K562 (cell line): ENCODE data around the gene NACC1. TPM values are rescaled to one million over a fixed set of nuclear protein-coding genes. Genes with fewer than 3 reads are reported as not detected.
A peak's percentile ranks its signal among the peaks of the same experiment; 100 is the strongest.

Experiments
- ARID4B ChIP-seq: sonication (generic); formaldehyde crosslinking; IDR thresholded peaks from 2 replicates; pipeline ENCODE4 v1.8.0; 2022; ENCODE audit warnings: mild to moderate bottlenecking, missing genetic modification reagents
- ILK ChIP-seq: fragments of 450-650 bp; IDR thresholded peaks from 2 replicates; pipeline ENCODE4 v1.6.1; 2016; ENCODE audit warnings: missing genetic modification characterization, low read depth, mild to moderate bottlenecking, missing compliant biosample characterization, moderate library complexity, borderline replicate concordance
- LARP7 ChIP-seq: fragments of 450-650 bp; IDR thresholded peaks from 2 replicates; pipeline ENCODE4 v1.6.1; 2016
- MYC ChIP-seq, 2 experiments: fragments of 250-450 bp in 1 of 2; sonication (Bioruptor Pico) in 1 of 2; IDR thresholded peaks; 2 replicates each; pipeline versions ENCODE4 v1.5.1 to v1.6.1; 2012 to 2021; ENCODE audit warnings: low read depth in 2 of 2, borderline replicate concordance in 1 of 2, improper control_type of control experiment in 1 of 2, low read length in 1 of 2, mild to moderate bottlenecking in 1 of 2, moderate library complexity in 1 of 2
- PHF8 ChIP-seq: fragments of 200-600 bp; sonication (generic); IDR thresholded peaks from 2 replicates; pipeline ENCODE4 v1.6.1; 2012; ENCODE audit warnings: mixed run types, mild to moderate bottlenecking, inconsistent platforms, low read length, moderate library complexity, borderline replicate concordance
- PRMT5 ChIP-seq: sonication (generic); formaldehyde crosslinking; IDR thresholded peaks from 2 replicates; pipeline ENCODE4 v1.5.0; 2020; ENCODE audit warnings: missing genetic modification reagents
- RBM14 ChIP-seq: fragments of 200-400 bp; formaldehyde crosslinking; IDR thresholded peaks from 2 replicates; pipeline ENCODE4 v1.6.1; 2018; ENCODE audit warnings: low read depth, mild to moderate bottlenecking, low read length, moderate library complexity, borderline replicate concordance; ENCODE audit not compliant: insufficient read depth
- RBM17 ChIP-seq: fragments of 200-400 bp; formaldehyde crosslinking; IDR thresholded peaks from 2 replicates; pipeline ENCODE4 v1.6.1; 2017; ENCODE audit warnings: low read depth, mild to moderate bottlenecking, low read length, borderline replicate concordance
- RHOXF2B ChIP-seq: fragments of 250-450 bp; sonication (Bioruptor Pico); conservative IDR thresholded peaks from 2 replicates; pipeline ENCODE4 v1.5.1; 2021
- SUPT5H ChIP-seq: fragments of 450-650 bp; IDR thresholded peaks from 2 replicates; pipeline ENCODE4 v1.6.1; 2016
- ZBTB7A ChIP-seq: IDR thresholded peaks from 2 replicates; pipeline ENCODE4 v1.6.1; 2011; ENCODE audit warnings: low read depth, mild to moderate bottlenecking, low read length, moderate library complexity, borderline replicate concordance; ENCODE audit not compliant: control insufficient read depth
- ZNF12 ChIP-seq: sonication (generic); formaldehyde crosslinking; IDR thresholded peaks from 2 replicates; pipeline ENCODE4 v1.4.0; 2020; ENCODE audit warnings: mild to moderate bottlenecking, missing genetic modification reagents
- ZNF347 ChIP-seq: fragments of 450-650 bp; formaldehyde crosslinking; IDR thresholded peaks from 2 replicates; pipeline ENCODE4 v1.4.0; 2020; ENCODE audit warnings: low read depth, mild to moderate bottlenecking, moderate library complexity
- ZNF740 ChIP-seq, 3 experiments: fragments of 200-800 bp in 1 of 3; sonication (Bioruptor generic) in 1 of 3; sonication (generic) in 1 of 3; formaldehyde crosslinking in 1 of 3; IDR thresholded peaks; 2 replicates each; pipeline versions ENCODE4 v1.6.1 to v1.8.0; 2016 to 2022; ENCODE audit warnings: mild to moderate bottlenecking in 2 of 3, missing compliant biosample characterization in 2 of 3, missing genetic modification characterization in 2 of 3, missing genetic modification reagents in 1 of 3
- ZNF79 ChIP-seq: fragments of 250-450 bp; sonication (Bioruptor Pico); IDR thresholded peaks from 2 replicates; pipeline ENCODE4 v1.4.0; 2020; ENCODE audit warnings: low read depth, mild to moderate bottlenecking, moderate library complexity
- ZSCAN29 ChIP-seq: fragments of 450-650 bp; IDR thresholded peaks from 2 replicates; pipeline ENCODE4 v1.6.1; 2017
- polyA plus RNA-seq, 8 experiments: library from polyadenylated mRNA; depleted of rRNA in 4 of 8; stranded (reverse) in 5 of 8; unstranded in 3 of 8; fragments of >200 nt; fragmentation: Nextera tagmentation in 2 of 8; fragmentation: Illumina TruSeq in 1 of 8; extraction: Ambion mirVana in 2 of 8; extraction: Trizol in 1 of 8; gene quantifications; 2 replicates each; pipeline versions ENCODE4 v1.2.1 to v1.2.3, GENCODE V29; 2011 to 2014; ENCODE audit warnings: inconsistent platforms in 1 of 8, missing spikeins in 1 of 8
- total RNA-seq, 7 experiments: library from RNA; depleted of rRNA in 6 of 7; stranded (reverse); fragments of >200 nt in 6 of 7; fragmentation: Illumina TruSeq in 2 of 7; extraction: Trizol in 2 of 7; gene quantifications; 2 replicates each; pipeline versions ENCODE4 v1.2.1 to v1.2.3, GENCODE V29; 2011 to 2021; ENCODE audit warnings: low replicate concordance in 1 of 7
- TF ChIP-seq, protein P1 (sequence below): fragments of 450-650 bp; conservative IDR thresholded peaks from 2 replicates; pipeline ENCODE4 v1.6.1; 2016; ENCODE audit warnings: missing genetic modification characterization, low read depth, mild to moderate bottlenecking, control low read depth, missing compliant biosample characterization
- TF ChIP-seq, protein P2 (sequence below): fragments of 200-800 bp; sonication (Bioruptor generic); IDR thresholded peaks from 2 replicates; pipeline ENCODE4 v1.6.1; 2017; ENCODE audit warnings: missing genetic modification characterization, missing compliant biosample characterization

The NACC1 gene
- total and polyA plus RNA-seq, 9 of the 15 experiments (the other 6 are each of a cell fraction or from before 2014, with no cell fraction given) = 0.04 to 96.6 (median 25.8) TPM

DNA sequence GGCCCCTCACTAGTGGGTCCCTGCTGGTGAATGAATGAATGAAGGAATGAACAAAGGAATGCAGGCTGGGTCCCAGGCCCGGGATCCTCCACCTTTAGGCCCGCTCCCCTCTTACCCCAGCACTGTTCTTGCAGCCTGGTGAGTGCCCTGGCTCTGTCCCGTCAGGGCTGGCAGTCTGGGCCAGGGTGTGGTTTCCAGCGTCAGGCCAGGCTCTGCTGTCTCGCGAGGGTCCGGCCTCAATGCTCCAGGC, 15.7 kb upstream of the NACC1 start (continued):
- TF ChIP-seq PRMT5 = 0 out of 2 replicates have a peak, but pooled peaks have one; percentile 49
- no peak for TF ChIP-seq ZNF79
- TF ChIP-seq, protein P1, sequence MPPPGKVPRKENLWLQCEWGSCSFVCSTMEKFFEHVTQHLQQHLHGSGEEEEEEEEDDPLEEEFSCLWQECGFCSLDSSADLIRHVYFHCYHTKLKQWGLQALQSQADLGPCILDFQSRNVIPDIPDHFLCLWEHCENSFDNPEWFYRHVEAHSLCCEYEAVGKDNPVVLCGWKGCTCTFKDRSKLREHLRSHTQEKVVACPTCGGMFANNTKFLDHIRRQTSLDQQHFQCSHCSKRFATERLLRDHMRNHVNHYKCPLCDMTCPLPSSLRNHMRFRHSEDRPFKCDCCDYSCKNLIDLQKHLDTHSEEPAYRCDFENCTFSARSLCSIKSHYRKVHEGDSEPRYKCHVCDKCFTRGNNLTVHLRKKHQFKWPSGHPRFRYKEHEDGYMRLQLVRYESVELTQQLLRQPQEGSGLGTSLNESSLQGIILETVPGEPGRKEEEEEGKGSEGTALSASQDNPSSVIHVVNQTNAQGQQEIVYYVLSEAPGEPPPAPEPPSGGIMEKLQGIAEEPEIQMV (tag) = no peak
- TF ChIP-seq ZNF12 (CRISPR knock-in tag) = peak; percentile 21; the same call in 1 of the 2 replicates
- TF ChIP-seq ZSCAN29 = no peak
- no peak for TF ChIP-seq RHOXF2B (CRISPR knock-in tag)
- no peak for TF ChIP-seq MYC (IDR thresholded peaks at IDR 0.05; ENCODE audit: low read depth, low read length)
- TF ChIP-seq MYC (CRISPR knock-in tag; IDR thresholded peaks at IDR 0.05; ENCODE audit: borderline replicate concordance, low read depth) = 0 out of 2 replicates have a peak, but pooled peaks have one; percentile 30
- TF ChIP-seq, protein P2, sequence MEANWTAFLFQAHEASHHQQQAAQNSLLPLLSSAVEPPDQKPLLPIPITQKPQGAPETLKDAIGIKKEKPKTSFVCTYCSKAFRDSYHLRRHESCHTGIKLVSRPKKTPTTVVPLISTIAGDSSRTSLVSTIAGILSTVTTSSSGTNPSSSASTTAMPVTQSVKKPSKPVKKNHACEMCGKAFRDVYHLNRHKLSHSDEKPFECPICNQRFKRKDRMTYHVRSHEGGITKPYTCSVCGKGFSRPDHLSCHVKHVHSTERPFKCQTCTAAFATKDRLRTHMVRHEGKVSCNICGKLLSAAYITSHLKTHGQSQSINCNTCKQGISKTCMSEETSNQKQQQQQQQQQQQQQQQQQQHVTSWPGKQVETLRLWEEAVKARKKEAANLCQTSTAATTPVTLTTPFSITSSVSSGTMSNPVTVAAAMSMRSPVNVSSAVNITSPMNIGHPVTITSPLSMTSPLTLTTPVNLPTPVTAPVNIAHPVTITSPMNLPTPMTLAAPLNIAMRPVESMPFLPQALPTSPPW (CRISPR knock-in tag) = no peak
- TF ChIP-seq ZNF740 (CRISPR knock-in tag; IDR thresholded peaks at IDR 0.05) = 0 out of 2 replicates have a peak, but pooled peaks have one; percentile 44
- TF ChIP-seq ZNF740 (tag; IDR thresholded peaks at IDR 0.05) = no peak
- TF ChIP-seq PHF8 = peak; percentile 77; the same call in 1 of the 2 replicates
- no peak for TF ChIP-seq ILK (tag)
- no peak for TF ChIP-seq RBM17
- no peak for TF ChIP-seq RBM14
- peak; percentile 66; the same call in 1 of the 2 replicates for TF ChIP-seq ARID4B (CRISPR knock-in tag)
- peak; percentile 85 for TF ChIP-seq SUPT5H
- TF ChIP-seq ZBTB7A = no peak
- no peak for TF ChIP-seq LARP7
- no peak for TF ChIP-seq ZNF347 (CRISPR knock-in tag)
